Fibroblast of skin of left quadriceps (primary cell): ENCODE results near the gene EI24.

Source experiments
- DNase-seq, 2 experiments: peaks; one replicate each; pipeline ENCODE4 v3.0.0-alpha.2; 2013; ENCODE audit warnings: low read depth in 2 of 2

Gene EI24

DNA sequence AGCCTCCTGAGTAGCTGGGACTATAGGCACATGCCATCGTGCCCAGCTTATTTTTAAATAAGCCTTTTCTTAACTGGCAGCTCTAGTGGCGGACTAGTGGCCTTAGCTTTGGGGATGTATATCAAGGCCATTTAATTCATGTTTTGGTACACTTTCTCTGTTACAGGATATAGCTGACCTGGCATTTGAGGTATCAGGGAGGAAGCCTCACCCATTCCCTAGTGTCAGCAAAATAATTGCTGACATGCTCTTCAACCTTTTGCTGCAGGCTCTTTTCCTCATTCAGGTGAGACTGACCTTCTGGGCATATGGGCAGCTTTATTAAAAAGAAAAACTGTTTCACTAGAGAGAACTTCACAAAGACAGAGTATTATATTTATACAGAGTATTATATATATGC lies 9.5 kb downstream of the EI24 start:
- no peak for DNase-seq

DNA sequence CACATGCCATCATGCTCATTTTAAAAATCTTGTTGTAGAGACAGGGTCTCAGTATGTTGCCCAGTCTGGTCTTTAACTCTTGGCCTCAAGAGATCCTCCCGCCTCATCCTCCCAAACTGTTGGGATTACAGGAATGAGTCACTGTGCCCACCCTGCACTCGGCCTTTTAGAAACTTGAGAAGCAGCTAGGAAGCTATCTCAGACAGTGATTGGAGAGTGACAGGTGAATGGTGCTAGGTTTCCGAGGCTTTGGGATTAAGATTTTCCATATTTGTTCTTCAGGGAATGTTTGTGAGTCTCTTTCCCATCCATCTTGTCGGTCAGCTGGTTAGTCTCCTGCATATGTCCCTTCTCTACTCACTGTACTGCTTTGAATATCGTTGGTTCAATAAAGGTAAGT lies 10.5 kb downstream of the EI24 start:
- no peak for DNase-seq

DNA sequence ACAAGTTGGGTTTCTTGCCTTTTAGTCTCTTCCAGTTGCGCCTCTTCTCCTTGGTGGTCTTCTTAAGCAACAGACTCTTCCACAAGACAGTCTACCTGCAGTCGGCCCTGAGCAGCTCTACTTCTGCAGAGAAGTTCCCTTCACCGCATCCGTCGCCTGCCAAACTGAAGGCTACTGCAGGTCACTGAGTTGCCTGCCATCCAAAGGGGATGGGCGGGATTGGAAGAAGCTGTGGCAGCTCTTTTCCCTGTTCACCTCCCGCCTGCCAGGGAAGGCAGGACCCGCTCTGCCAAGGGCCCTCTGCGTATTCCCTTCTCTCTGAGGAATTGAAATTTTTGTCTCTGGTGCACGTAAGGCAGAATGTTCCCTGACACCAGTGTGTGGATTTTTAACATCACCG lies 14.2 kb downstream of the EI24 start:
- no peak for DNase-seq

DNA sequence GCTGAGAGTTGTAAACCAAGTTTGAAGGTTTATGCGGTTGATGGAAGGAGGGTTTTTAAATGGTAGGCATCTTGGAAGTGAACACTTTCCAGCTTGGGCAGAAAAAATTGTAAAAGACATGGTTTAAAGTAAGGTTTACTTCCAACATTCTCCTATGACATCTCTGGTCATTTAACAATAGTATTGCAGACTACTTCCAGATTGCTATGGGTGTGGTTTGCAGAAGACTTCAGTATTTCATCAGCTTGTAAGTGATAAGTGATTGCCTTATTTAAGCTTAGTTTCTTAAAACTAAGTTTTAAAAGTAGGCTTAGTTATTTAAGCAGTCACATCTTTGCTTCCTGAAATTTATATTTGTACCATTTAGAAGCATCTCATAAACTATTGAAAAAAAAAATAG lies 16.2 kb downstream of the EI24 start:
- DNase-seq: no peak

DNA sequence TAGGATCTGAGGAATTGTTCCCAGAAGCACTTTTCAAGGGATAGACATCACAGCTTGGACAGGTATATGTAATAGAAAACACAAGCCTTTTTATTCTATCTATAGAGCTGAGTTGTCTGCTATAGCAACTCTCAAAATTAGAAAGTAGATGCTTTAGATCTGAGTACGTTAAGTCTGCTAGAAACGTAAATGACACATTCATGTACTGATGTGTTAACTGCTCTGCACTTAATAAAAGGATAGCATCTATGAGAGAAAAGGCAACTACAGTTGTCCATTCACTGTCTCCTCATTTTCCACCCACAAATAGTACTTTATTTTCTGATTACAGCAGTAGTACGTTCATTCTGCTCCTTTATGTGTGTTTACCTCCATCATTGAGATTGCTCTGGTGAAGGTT lies 17.3 kb downstream of the EI24 start:
- DNase-seq: no peak

DNA sequence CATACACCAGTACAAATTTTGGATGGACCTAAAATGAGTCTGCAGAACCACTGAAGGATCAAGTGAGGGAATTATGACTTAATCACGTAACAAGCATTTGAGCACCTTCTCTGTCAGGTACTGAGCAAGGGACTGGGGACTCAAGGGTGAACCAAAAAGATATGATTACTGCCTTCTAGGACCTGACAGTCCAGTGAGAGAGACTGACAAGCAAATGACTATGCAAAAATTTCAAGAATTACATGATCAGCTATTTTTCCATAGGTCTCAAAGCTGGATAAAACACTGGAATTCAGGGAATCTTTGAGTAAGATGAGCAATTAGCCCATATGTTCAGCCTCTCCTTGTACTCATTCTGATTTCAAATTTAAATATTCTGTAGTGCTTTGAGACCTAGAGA lies 18.2 kb downstream of the EI24 start:
- no peak for DNase-seq

DNA sequence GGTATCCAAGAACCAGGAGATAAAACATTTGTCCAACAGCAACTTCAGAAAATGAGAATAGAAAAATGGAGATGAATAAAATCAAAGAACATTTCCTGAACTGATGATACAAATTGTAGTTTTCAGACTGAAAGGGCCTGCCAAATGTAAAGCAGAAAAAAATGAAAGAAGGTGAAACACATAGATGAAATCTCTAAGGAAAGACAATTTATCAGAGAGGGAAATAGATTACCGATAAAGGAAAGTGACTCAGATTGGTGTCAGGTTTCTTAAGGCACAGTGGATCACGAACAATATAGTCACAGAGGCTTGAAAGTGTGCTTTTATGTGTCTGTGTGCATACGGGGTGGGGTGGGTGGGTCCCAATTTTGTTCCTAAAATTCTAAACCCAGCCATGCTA lies 19.2 kb downstream of the EI24 start:
- DNase-seq: no peak

DNA sequence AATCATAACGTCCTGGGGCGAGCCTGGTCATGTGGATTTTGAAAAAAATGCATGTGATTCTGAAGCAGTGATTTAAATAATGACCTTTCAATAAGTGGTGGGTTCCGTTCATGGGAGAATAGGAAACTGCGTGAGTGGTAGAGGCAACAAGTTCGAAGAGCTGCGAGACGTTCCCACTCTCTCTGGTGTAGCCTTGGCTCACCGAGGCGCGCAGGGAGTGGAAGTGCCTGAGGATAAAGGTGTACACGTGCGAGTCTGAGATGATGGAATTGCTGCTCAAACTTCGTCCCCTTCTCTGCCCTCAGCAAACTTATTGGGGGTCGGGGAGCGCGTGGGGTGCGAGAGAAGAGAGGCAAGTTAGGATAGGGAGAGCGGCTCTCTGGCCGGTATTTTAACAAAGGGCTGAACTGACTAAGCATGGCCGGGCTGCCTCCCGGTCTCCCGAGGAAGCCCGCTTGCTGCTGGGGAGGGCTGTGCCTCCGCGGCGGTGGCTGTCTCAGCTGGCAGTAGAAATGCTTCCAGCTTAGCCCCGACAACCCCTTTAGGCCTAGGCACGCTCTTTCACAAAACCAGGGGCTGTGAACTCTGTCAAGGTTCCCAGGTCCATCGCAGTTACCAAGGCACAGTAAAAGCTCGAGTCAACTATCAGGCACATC lies 22.5 kb downstream of the EI24 start:
- DNase-seq: no peak

DNA sequence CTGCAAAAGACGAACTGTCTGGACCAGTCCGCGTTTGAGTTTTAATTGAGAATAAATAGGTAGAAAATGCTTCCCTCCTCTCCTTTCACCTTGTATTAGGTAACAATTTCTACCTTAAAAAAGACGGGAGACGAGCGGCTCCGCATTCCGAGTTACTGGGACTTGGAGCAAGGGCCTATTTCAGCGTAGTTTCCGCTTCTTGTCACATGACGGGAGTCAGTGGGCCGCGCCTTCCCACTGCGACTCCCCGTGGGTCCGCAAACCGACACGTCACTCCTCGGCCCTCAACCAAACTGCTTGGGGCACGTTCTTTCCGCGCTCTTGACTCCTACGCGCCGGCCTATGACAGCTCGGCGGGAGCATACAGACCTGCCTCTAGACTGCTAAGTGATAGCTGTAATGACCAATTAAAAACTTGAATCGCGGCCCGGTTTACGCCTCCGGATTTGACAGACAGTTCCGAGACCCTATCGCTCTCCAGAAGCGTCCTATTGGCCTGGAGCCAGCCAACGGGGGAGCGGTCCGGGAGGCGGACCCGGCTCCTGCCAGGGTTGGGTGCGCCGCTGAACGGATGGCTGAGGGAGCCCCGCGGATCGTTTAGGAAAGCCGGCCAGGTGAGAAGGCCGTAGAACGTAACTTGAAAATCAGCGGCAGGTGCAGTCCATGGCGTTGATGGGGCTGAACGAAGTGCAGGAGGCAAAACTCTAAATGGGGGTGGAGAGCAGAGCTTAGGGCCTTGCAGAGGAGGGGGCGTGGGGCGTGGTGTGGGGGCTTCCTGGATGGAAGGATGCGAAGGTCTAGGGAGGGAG lies 23.2 kb downstream of the EI24 start, which contains the start of gene STT3A:
TSS of gene STT3A (plus strand) at position 548 of the 809 bp plus-strand sequence. CDS start 3,064 bp downstream, outside the sequence.
- peak; percentile 100 for DNase-seq

DNA sequence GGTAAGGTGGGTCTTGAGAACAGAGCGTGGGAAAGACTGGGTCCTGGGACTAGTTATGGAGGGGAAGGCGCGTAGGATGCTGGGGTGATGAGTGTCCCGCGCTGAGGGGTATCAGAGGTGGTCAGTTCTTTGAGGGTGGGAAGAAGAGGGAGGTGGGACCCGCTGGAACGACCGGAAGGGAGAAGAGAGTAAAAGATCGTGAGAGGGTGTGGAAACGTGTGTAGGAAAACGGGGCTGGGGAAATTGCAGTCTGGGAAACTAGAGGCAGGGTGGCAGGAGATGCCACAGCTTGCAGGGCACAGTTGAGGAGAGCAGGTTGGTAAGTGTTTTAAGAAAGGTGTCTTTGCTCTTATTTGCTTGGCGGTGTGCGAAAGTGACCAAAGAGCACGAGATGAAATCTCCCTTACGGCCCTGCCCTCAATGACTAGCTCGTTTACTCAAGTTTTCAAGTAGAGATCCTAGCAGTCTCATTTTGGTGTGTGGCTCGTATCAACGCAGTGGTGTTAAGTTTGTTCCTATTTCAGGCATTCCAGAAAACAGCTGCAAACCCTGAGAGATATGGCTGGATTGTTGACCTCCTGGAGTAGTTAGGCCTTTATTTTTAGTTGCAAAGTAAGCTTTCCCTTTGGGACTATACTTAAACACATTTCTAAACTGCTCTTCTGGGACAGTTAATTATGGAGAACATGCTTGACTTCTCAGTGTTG lies 24.0 kb downstream of the EI24 start:
- DNase-seq: peak in 1 of 2 experiments; percentile 6

DNA sequence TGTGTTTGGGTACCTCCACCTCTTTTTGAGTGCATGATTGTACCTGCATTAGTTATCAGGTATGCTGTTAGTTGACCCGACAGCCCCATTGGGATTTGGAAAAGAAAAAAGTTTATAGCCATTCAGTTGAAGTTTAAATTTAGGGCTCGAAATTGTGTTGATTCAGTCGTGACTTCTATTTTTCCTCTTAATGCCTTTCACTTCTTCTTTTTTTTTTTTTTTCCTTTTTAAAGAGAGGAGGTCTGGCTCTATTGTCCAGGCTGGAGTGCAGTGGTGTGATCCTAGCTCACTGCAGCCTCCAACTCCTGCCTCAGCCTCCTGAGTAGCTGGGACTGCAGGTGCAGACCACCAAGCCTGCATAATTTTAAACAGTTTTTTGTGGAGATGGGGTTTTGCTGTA lies 25.7 kb downstream of the EI24 start:
- no peak for DNase-seq

DNA sequence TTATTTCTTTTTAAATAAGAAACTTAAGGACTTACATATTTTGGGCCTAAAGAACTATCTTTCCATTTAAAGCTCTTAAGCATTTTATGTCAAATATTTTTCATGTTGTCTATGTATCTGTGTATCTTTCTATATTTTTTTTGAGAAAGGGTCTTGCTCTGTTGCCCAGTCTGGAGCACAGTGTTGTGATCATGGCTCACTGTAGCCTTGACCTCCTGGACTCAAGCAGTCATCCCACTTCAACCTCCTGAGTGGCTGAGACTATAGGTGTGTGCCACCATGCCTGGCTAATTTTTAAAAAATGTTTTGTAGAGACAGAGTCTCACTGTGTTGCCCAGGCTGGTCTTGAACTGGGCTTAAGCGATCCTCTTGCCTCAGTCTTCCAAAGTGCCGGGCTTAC lies 31.4 kb downstream of the EI24 start:
- DNase-seq: no peak

DNA sequence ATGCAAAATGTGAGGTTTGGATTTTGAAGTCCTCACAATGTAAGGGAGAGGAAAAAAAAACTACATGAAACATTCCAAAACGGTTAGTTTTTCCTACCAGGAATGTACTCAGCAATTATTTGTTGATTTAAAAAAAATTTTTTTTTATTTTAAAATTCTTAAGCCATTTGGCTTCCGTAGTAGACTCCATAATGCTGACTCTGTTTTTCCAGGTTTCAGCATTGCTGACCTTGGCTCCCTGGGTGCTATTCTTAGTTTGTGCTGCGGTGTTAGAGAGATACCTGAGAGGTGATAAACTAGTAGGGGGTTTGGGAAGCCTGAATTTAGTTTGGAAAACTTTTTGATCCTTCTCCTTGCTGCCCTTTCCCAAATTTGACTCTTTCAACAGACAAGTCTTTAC lies 33.9 kb downstream of the EI24 start:
- no peak for DNase-seq

DNA sequence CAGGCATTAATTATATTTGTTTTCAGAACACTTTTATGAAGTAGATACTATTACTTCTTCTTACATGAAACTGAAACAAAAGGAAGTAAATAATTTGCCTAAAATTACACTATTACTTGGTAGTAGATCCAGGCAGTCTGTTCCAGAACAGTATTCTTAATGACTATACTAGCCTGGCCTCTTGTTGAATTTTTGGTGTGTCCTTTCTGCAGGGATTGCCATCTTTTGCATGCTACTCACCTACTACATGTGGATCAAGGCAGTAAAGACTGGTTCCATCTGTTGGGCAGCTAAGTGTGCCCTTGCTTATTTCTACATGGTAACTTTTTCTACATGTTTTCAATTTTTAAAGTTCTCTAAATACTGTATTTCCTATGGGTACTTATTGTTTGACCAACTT lies 36.1 kb downstream of the EI24 start:
- no peak for DNase-seq

DNA sequence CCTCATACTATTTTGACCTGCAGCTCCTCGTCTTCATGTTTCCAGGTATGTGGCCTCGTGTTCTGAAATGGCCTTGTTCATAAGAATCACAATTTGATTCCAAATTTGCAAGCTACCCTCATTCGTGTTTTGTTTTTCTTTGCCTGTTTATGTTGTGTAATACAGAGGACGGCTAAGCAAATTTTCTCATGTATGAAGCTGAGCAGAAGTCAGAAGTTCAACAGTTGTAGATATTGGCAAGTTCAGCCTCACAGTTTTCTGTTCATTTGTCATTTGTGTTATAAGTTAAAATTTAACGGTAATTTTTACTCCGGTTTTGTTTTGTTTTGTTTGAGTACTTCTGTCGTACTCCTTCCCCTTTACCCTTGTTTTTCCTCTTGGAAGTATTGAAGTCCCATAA lies 40.3 kb downstream of the EI24 start:
- no peak for DNase-seq

DNA sequence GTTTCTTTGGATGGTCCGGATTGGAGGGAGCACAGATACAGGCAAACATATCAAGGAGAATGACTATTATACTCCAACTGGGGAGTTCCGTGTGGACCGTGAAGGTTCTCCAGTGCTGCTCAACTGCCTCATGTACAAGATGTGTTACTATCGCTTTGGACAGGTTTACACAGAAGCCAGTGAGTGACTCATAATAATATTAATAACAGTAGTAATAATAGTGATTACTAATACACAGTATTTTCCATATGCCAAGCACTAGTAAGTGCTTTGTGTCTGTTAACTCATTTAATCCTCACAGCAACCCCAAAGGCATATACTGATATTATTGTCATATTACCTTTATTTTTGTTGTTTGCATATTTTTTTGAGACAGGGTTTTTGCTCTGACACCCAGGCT lies 49.1 kb downstream of the EI24 start:
- no peak for DNase-seq

DNA sequence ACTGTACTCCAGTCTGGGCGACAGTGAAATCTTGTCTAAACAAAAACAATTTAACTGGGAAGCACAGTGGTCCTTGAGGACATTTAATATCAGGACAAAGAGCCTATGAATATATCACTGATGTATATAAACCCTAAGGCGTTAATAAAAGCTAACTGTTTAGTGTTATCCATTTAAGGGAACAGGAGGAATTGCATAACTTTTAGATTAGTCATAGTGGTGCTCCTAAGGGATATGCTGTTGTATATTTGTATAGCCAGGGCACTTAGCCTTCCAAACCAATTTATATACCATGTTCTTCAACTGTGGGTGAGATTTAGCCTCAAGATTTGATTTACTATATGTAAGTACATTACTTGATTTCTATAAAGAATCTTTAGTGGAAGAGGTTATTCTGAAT lies 52.7 kb downstream of the EI24 start:
- peak; percentile 28 to 29 for DNase-seq

DNA sequence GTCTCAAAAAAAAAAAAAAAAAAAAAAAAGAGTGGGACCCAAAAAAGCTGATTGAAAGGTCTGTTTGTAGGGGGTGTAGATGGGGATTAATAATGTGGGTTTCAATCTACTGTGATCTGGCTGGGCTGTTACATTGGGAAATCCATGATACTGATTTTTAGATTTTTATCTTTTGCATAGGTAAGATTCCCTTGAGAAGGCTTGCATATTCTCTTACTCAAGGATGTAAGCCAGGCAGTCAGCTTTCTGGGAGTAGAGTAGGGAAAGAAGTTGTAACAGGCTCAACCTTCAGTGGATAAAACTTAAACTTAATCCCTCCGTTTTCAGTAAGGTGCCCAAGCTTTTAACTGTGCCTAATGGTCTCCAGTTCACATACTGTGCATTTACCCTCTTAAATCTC lies 53.8 kb downstream of the EI24 start:
- DNase-seq: no peak

DNA sequence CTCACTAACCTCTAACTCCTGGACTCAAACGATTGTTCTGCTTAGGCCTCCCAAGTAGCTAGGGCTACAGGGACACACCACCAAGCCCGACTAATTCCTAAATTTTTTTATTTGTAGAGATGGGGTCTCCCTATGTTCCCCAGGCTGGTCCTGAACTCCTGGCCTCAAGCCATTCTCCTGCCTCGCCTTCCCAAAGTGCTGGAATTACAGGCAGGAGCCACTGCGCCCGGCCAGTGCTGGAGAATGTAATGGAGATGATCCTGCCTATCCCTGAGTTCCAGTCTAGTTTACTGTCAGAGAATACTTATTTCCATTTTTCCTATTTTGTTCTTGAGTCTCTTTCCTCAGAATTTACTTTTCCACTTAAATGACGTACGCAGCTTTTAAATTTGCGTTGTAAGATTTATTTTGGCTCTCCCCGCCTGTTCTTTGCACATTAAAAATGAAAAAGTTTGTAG lies 55.5 kb downstream of the EI24 start, which contains the start of gene CHEK1:
TSS of gene CHEK1 (plus strand) at position 408 of the 458 bp plus-strand sequence. CDS start 1,606 bp downstream, outside the sequence.
- no peak for DNase-seq

DNA sequence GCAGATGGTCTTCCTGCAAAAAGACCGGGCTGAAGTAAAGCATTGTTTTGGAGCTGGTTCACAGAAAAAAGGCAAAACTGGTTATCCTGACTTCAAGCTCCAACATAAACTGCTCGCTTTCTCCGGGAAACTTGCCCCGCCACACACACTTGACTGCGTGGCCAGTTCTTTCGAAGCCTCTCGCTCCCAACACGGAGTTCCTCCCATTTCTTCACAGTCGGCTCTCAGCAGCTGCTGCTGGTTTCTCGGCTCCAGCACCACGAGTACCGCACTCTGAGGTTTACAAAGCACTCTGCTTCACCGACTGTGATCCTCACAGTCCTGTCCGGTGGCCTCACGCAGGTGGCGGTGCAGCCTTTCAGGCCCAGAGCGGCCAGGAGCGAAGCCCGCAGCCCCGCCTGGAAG lies 56.0 kb downstream of the EI24 start:
- peak in 1 of 2 experiments; percentile 30 for DNase-seq

DNA sequence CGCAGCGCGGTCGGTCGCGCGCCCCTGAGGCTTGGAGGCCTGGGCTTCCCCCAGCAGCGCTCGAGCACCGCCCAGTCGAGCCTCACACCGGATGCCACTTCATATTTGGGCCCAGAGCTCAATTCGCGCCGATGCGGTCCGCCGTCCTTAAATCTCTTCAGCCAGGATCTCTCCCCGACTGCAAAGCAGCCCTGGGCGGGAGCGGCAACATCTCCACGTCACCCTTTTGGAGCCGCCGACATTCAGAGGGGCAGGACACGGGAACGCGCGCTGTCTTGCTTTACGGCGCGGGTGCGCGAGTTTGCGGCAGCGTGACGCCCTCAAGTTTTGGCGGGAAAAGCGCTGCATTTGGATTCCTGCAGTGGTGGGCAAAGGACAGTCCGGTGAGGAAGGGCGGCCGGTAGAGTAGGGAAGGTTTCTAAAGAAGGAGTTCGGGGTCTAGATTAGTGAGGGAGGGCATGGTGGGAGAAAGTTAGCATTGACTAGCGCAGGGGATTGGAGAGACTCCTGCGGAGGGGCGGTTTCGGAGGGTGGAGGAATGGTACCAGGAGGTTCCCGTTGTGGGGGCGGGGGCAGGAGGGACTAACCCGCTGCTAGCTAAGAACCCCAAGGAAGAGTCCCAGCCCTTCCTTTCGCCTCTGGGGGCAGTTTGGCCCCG lies 56.5 kb downstream of the EI24 start:
- peak; percentile 84 to 87 for DNase-seq
